HL-60/S4 treated with retinoic acid at 250 ng/mL for 4 days and 3 days (cell line): Measurements from ENCODE around the gene HGD.
"Not testable (repeated sequence)": the region's sequence is repeated elsewhere in the genome, so short reads cannot be mapped to it uniquely, and the experiment has no call there.

Experiments used
- in situ Hi-C: fragments of 300-500 bp; cut with MboI; formaldehyde crosslinking; loops from 2 replicates; pipeline ENCODE4 v1.7.0; 2022; ENCODE audit warnings: low sequenced_read_pairs

HGD gene

GRCh38 chr3:120682095-120682681, at the start of gene HGD:
Gene HGD (minus strand): TSS chr3:120682239. CDS start chr3:120682111, 128 bp downstream.
- in situ Hi-C loops, result no loop called here

- in situ Hi-C loops, result no loop called here
These were observed 48.8 kb upstream of the HGD start for GRCh38 chr3:120730576-120731542.

GRCh38 chr3:120726791-120727190, 44.8 kb upstream of the HGD start:
- in situ Hi-C loops, result no loop called here

- in situ Hi-C loops, result not testable (repeated sequence)
These were observed 37.3 kb upstream of the HGD start for GRCh38 chr3:120719167-120719834.

- in situ Hi-C loops, result no loop called here
These were observed 31.2 kb upstream of the HGD start for GRCh38 chr3:120713262-120713661.

GRCh38 chr3:120710369-120710768, 28.3 kb upstream of the HGD start:
- in situ Hi-C loops, result no loop called here

GRCh38 chr3:120708408-120708807, 26.4 kb upstream of the HGD start:
- in situ Hi-C loops, result no loop called here

- in situ Hi-C loops, result no loop called here
These were observed 24.9 kb upstream of the HGD start for GRCh38 chr3:120706950-120707349.

GRCh38 chr3:120705884-120706582, 24.0 kb upstream of the HGD start:
- in situ Hi-C loops, result no loop called here

GRCh38 chr3:120699333-120699732, 17.3 kb upstream of the HGD start:
- in situ Hi-C loops, result no loop called here

- in situ Hi-C loops, result no loop called here
These were observed 11.6 kb upstream of the HGD start for GRCh38 chr3:120693439-120694171.

- in situ Hi-C loops, result no loop called here
These were observed 7.4 kb upstream of the HGD start for GRCh38 chr3:120689395-120689794.

- in situ Hi-C loops, result no loop called here
These were observed 6.1 kb upstream of the HGD start for GRCh38 chr3:120688121-120688520.

GRCh38 chr3:120685411-120685810, 3.4 kb upstream of the HGD start:
- in situ Hi-C loops, result no loop called here

- in situ Hi-C loops, result no loop called here
These were observed 2.9 kb upstream of the HGD start for GRCh38 chr3:120684896-120685295.

- in situ Hi-C loops, result no loop called here
These were observed 1.7 kb upstream of the HGD start for GRCh38 chr3:120683671-120684301.

GRCh38 chr3:120683213-120683612, 1.2 kb upstream of the HGD start:
- in situ Hi-C loops, result no loop called here

GRCh38 chr3:120681506-120682038, 467 bp downstream of the HGD start:
- in situ Hi-C loops, result no loop called here

- in situ Hi-C loops, result no loop called here
These were observed 1.0 kb downstream of the HGD start for GRCh38 chr3:120681018-120681417.
